NCI-H345 (cell line): ENCODE results near the gene TINAG.
"Not testable (repeated sequence)": the region's sequence is repeated elsewhere in the genome, so short reads cannot be mapped to it uniquely, and the experiment has no call there.

Experiments used
- DNase-seq: peaks from one replicate; lab custom pipeline; 2025; lab: John Stamatoyannopoulos, UW

TINAG gene

GRCh38 chr6:54310377-54311152 lies 2.3 kb downstream of the TINAG start:
- DNase-seq = no peak

- no peak for DNase-seq
These were observed 7.4 kb downstream of the TINAG start for GRCh38 chr6:54315656-54316055.

DNA sequence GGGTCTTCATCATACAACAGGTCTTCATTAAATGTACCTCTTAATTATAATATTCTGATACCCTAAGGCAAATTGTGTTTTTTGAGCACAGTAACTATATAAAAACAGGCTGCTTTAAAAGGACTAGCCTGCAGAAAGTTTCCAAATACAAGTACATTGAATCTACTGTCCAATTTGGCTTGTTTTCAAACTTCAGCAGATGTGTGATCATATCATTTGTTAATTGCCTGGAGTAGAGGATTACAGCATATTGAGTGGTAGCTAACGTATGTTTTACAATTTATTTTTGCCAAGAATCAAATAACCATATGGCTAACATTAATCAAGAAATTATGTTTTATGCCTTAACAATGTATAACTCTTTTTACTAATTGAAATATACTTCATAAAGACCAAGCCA lies 12.6 kb downstream of the TINAG start:
- no peak for DNase-seq

GRCh38 chr6:54327631-54328030 lies 19.4 kb downstream of the TINAG start:
- no peak for DNase-seq

GRCh38 chr6:54331571-54331970 lies 23.3 kb downstream of the TINAG start:
- not testable (repeated sequence) for DNase-seq

GRCh38 chr6:54335871-54336270 lies 27.6 kb downstream of the TINAG start:
- DNase-seq = no peak

DNA sequence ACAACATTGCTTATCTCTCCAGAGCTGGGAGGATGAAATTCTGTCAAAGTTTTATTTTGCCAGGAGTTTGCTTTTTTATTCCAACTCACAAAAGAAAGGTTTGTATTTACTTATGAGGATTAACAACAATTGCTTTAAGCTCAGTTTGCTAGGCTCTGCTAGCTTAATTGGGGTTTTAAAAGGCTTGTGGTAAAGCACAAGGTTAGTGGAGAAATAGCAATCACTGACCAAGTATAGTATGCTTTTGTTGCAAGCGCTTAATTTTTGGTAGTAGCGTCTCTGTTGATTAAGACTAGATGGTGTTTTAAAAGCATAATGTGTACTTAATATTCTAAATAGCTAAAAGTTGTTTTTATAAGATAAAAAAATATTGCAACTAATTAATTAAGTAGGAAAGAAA lies 45.7 kb downstream of the TINAG start:
- DNase-seq = no peak

DNA sequence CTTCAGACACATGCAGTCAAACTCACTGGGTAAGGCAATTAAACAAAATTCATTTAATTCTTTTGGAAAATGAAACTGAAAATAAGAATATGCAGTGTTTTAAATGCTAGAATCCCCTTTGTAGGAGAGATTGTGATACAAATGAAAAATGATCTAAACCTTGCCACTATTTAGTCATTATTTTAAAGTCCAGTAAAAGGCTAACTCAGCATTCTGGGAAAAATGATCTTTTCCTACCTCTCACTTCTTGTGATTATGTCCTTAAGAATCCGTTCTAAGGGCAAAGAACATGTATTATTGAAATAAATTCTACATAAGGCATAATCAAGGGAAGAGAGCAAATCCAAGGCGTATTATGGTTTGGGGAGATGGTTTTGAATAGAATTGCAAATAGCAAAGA lies 46.4 kb downstream of the TINAG start:
- DNase-seq = no peak

- DNase-seq = no peak
These were observed 48.9 kb downstream of the TINAG start for GRCh38 chr6:54357141-54357540.

DNA sequence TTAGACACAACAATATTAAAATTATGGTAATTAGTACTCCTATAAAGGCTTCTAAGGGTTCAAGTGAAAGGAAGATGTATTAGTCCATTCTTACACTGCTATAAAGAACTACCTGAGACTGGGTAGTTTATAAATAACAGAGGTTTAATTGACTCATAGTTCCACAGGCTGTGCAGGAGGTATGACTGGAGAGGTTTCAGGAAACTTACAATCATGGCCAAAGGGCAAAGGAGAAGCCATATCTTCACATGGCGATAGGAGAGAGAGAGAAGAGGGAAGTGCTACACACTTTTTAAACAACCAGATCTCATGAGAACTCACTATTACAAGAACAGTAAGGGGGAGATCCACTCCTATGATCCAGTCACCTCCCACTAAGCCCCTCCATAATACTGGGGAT lies 52.9 kb downstream of the TINAG start:
- DNase-seq = no peak

GRCh38 chr6:54361734-54362133 lies 53.5 kb downstream of the TINAG start:
- DNase-seq = no peak

DNA sequence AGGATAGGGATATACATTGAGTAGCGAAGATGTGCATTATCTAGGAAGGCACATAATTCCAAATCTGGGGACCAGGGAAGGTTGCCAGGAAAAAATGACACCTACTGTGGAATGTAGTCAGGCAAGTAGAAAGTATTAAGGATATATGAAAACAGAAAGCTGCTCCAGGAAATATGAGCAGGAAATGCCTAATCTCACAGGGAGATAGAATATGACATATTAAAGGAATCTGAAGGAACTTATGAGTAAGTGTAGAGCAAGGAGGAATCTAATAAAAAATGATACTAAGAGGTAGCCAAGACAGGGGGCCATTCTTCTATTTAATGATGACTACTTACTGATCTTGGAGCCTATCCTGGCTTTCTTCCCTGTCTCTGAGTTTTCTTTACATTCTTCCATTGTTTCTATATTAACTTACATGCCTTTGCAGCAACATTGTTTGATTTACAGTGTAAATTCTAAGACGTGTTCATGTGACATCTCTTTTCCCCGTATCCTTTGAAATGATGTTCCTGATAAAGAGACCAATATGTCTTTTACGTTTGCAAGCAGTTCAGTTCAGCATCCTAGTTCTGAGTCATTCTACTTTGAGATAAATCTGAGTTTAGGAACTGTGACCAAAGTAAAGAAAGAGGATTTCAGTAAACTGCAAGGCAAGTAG lies 58.6 kb downstream of the TINAG start:
- no peak for DNase-seq

DNA sequence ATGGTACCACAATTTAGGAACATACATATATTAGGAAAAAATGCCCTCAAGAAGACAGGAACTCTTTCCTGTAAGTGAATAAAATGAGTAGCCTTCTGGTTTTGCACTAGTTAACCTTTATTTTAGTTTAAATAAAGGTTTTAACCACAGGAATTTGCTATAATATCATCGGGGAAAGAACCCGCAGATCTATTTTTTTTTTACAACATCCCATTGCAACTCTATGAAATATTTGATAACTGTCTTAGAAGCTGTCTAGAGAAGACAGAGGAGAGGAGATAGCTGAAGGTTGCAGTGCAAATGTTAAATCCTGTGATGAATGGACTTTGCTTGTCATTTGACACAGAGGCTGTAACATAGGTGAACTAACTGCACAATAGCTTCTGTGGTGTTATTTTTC lies 69.5 kb downstream of the TINAG start:
- DNase-seq = no peak

- no peak for DNase-seq
These were observed 78.1 kb downstream of the TINAG start for GRCh38 chr6:54386295-54386694.

- no peak for DNase-seq
These were observed 82.1 kb downstream of the TINAG start for GRCh38 chr6:54390362-54390761.

GRCh38 chr6:54391577-54391976 lies 83.3 kb downstream of the TINAG start:
- DNase-seq = no peak

GRCh38 chr6:54403096-54403495 lies 94.9 kb downstream of the TINAG start:
- DNase-seq = no peak

- no peak for DNase-seq
These were observed 96.5 kb downstream of the TINAG start for GRCh38 chr6:54404791-54405190.

GRCh38 chr6:54411767-54412166 lies 103.5 kb downstream of the TINAG start:
- DNase-seq = no peak

DNA sequence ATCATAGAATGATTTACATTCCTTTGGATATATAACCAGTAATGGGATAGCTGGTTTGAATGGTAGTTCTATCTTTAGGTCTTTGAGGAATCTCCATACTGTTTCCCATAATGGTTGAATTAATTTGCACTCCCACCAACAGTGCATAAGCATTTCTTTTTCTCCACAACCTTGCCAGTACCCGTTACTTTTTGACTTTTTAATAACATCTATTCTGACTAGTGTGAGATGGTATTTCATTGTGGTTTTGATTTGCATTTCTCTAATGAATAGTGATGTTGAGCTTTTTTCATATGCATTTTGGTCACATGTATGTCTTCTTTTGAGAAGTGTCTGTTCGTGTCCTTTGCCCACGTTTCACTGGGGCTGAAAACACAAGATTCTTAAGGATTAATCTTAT lies 107.3 kb downstream of the TINAG start:
- DNase-seq = no peak

GRCh38 chr6:54419885-54420284 lies 111.6 kb downstream of the TINAG start:
- DNase-seq = no peak

- no peak for DNase-seq
These were observed 118.8 kb downstream of the TINAG start for GRCh38 chr6:54426995-54427394.

GRCh38 chr6:54427396-54427937 lies 119.2 kb downstream of the TINAG start:
- no peak for DNase-seq

DNA sequence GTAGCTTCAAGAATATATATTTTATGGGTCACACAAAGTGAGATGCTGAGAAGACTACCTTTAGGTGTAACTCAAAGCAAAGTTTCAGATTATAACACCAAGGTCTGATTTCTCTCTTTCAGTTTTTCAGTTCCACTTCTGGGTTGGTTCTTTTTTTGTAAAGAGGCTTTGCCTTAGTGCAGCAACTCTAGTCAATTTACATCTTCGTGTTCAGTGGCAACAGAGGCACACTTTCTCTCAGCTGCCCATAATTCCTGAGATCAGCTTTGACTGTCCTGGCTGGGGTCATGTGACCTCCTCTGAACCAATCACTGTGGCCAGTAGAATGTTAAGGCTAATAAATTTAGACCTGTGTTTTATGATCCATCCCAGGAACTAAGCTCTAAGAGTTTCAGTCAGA lies 120.2 kb downstream of the TINAG start:
- no peak for DNase-seq
